ENCODE measurements around the gene DNAH17. TPM values are rescaled to one million over a fixed set of nuclear protein-coding genes. Genes with fewer than 3 reads are reported as not detected.

Gene DNAH17
- total and polyA plus RNA-seq, 9 donors, result 0.35 to 5.2 (median 2.0) TPM

DNA sequence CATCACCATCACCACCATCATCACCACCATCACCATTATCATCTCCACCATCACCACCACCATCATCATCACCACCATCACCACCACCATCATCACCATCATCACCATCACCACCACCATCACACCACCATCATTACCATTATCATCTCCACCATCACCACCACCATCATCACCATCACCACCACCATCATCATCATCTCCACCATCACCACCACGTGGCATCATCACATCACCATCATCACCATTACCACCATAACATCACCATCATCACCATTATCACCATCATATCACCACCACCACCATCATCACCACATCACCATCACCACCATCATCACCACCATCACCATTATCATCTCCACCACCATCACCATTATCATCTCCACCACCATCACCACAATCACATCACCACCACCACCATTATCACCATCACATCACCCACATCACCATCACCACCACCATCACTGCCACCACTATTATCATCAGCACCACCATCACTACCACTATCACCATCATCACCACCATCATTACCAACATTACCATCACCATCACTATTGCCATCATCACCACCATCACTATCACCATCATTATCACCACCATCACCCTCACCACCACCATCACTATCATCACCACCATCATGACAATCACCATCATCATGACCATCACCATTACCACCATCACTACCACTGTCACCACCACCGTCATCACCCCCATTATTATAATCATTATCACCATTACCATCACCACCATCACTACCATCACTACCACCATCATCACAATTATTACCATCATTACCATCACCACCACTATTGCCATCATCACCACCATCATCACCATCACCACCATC is 99.1 kb downstream of the DNAH17 start:
- Histone ChIP-seq H3K4me1 (ENCODE audit: control insufficient read depth, insufficient read depth, low read length) (no peaks in the 10 kb centered on the region), H3K36me3 (ENCODE audit: control insufficient read depth, insufficient read depth, low read length) (no peaks in the 10 kb centered on the region), H3K27ac (ENCODE audit: low read length) (no peak overlapping the region), H3K9me3 (replicated peaks; ENCODE audit: control insufficient read depth, low read depth, low read length) (no peaks in the 10 kb centered on the region), H3K27me3 (ENCODE audit: control insufficient read depth, insufficient read depth, low read length) (peaks cover 22% of the 10 kb centered on the region), H3K4me3 (ENCODE audit: low read length) (no peak overlapping the region)
- WGBS (ENCODE audit: insufficient coverage), result 95% methylated on average over 2 of the region's 2 CpGs
- DNase-seq, result no peak

DNA sequence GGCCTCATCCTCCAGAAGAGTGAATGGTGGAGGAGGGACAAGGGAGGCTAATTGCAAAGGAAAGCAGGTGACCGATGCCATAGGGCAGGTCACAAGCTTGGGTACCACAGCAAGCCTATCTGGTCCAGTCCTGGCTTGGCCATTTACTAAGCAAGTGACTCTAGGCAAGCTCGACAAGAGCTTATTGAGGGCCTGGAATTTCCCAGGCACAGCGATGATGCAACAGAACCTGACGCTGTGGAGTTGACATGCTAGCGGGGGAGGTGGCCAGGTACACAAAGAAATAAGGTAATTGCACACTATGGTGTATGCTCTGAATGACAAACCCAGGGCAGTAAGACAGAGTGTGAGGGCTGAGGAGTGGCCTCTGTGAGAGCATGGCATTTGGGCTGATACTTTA is 100.2 kb downstream of the DNAH17 start:
- WGBS (ENCODE audit: insufficient coverage), result 97% methylated on average over 5 of the region's 5 CpGs
- Histone ChIP-seq H3K4me1 (ENCODE audit: control insufficient read depth, insufficient read depth, low read length) (no peaks in the 10 kb centered on the region), H3K4me3 (ENCODE audit: low read length) (no peak overlapping the region), H3K36me3 (ENCODE audit: control insufficient read depth, insufficient read depth, low read length) (no peaks in the 10 kb centered on the region), H3K27me3 (ENCODE audit: control insufficient read depth, insufficient read depth, low read length) (peaks cover 15% of the 10 kb centered on the region), H3K27ac (ENCODE audit: low read length) (no peak overlapping the region), H3K9me3 (replicated peaks; ENCODE audit: control insufficient read depth, low read depth, low read length) (no peaks in the 10 kb centered on the region)
- DNase-seq, result no peak

DNA sequence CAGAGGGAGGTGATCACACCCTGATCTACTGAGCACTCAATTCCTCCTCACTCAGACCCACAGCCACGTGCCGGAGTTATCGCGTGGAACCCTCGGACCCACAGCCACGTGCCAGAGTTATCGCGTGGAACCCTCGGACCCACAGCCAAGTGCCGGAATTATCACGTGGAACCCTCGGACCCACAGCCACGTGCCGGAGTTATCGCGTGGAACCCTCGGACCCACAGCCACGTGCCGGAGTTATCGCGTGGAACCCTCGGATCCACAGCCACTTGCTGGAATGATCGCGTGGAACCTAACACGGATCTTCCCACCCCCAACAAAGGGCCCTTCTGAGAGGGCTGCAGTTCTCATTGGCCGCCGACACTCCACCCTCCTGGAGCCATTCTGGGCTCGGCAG is 101.0 kb downstream of the DNAH17 start:
- 92% methylated on average over 26 of the region's 28 CpGs for WGBS (ENCODE audit: insufficient coverage)
- Histone ChIP-seq H3K27me3 (ENCODE audit: control insufficient read depth, insufficient read depth, low read length) (peaks cover 15% of the 10 kb centered on the region), H3K27ac (ENCODE audit: low read length) (no peak overlapping the region)

DNA sequence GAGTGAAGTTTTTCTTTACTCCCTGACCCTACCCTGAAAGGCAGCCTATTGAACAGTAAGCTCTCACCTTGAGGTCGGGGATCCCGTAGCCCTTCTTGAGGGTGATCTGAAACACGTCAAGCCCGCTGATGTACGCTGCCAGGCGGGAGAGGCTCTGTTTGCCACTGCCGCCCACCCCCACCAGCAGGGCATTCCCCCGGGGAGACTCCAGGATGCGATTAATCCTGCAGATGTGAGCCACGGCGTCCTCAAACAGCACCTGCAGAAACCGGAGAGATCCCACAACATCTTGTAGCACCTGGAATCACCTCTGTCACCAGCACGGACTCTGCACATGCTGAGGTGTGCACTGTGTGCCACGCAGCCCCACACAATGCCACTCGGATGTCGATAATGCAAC is 102.0 kb downstream of the DNAH17 start:
- Histone ChIP-seq H3K4me3 (ENCODE audit: low read length) (no peak overlapping the region), H3K27me3 (ENCODE audit: control insufficient read depth, insufficient read depth, low read length) (peaks cover 15% of the 10 kb centered on the region), H3K27ac (ENCODE audit: low read length) (no peak overlapping the region), H3K4me1 (ENCODE audit: control insufficient read depth, insufficient read depth, low read length) (no peaks in the 10 kb centered on the region), H3K9me3 (replicated peaks; ENCODE audit: control insufficient read depth, low read depth, low read length) (no peaks in the 10 kb centered on the region), H3K36me3 (ENCODE audit: control insufficient read depth, insufficient read depth, low read length) (no peaks in the 10 kb centered on the region)
- DNase-seq, result no peak
- 52% methylated on average over 14 of the region's 16 CpGs for WGBS (ENCODE audit: insufficient coverage)

More for the DNA sequence above, 101.0 kb downstream of the DNAH17 start:
- Histone ChIP-seq H3K4me3 (ENCODE audit: low read length) (no peak overlapping the region), H3K4me1 (ENCODE audit: control insufficient read depth, insufficient read depth, low read length) (no peaks in the 10 kb centered on the region), H3K9me3 (replicated peaks; ENCODE audit: control insufficient read depth, low read depth, low read length) (no peaks in the 10 kb centered on the region), H3K36me3 (ENCODE audit: control insufficient read depth, insufficient read depth, low read length) (no peaks in the 10 kb centered on the region)
- no peak for DNase-seq

DNA sequence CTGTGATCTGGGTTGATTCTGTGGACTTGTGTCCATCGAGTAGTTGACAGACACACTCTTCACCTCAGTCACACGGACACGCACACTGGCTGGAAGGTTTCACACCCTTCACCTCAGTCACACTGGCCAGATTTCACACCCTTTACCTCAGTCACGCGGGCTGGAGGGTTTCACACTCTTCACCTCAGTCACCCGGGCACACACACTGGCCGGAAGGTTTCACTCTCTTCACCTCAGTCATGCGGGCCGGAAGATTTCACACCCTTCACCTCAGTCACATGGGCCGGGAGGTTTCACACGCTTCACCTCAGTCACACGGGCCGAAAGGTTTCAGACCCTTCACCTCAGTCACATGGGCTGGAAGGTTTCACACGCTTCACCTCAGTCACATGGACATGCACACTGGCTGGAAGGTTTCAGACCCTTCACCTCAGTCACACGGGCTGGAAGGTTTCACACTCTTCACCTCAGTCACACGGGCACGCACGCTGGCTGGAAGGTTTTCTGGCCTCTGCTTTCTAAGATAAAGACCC is 102.5 kb downstream of the DNAH17 start:
- no peak overlapping the region for H3K4me3 ChIP-seq (ENCODE audit: low read length)
- no peak overlapping the region for H3K27ac ChIP-seq (ENCODE audit: low read length)
- no peaks in the 10 kb centered on the region for H3K4me1 ChIP-seq (ENCODE audit: control insufficient read depth, insufficient read depth, low read length)
- no peaks in the 10 kb centered on the region for H3K36me3 ChIP-seq (ENCODE audit: control insufficient read depth, insufficient read depth, low read length)
- WGBS (ENCODE audit: insufficient coverage), result 50% methylated on average over 11 of the region's 18 CpGs
- no peak for DNase-seq
- no peaks in the 10 kb centered on the region for H3K9me3 ChIP-seq (replicated peaks; ENCODE audit: control insufficient read depth, low read depth, low read length)
- peaks cover 15% of the 10 kb centered on the region for H3K27me3 ChIP-seq (ENCODE audit: control insufficient read depth, insufficient read depth, low read length)

DNA sequence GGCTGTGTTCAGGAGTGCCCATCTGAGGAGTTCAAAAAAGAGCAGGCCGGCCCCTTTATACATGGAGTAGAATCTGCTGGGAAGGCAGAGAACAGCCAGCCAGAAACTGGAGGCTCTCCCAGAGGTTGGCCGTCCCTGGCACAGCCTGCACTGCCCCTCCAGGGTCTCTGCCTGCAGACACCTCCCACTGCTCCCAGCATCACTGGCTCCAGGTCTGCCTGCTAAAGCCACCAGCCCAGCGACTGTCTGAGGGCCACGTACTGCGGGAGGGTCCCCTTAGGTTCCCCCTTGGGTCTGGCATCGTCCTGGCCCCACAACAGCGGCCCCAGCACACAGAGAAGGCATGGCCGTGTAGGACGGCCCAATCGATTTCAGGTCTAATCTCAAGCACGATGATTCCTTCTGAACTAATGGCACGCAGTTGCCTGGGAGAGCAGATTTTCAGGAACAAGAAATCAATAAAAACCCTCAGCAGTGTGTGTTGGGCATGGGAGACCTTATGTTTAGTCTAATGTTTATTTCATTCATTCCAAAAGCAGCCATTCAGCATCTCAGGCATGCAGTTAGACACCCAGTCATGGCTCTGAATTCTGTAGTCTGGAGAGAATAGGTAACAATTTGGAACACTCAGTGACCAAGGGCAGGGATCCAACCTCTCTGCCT is 103.1 kb downstream of the DNAH17 start:
- H3K4me1 ChIP-seq (ENCODE audit: control insufficient read depth, insufficient read depth, low read length), result no peaks in the 10 kb centered on the region
- no peak overlapping the region for H3K4me3 ChIP-seq (ENCODE audit: low read length)
- H3K27ac ChIP-seq (ENCODE audit: low read length), result no peak overlapping the region
- no peaks in the 10 kb centered on the region for H3K9me3 ChIP-seq (replicated peaks; ENCODE audit: control insufficient read depth, low read depth, low read length)
- 68% methylated on average over 9 of the region's 12 CpGs for WGBS (ENCODE audit: insufficient coverage)
- H3K36me3 ChIP-seq (ENCODE audit: control insufficient read depth, insufficient read depth, low read length), result no peaks in the 10 kb centered on the region
- DNase-seq, result no peak
- peaks cover 15% of the 10 kb centered on the region for H3K27me3 ChIP-seq (ENCODE audit: control insufficient read depth, insufficient read depth, low read length)

DNA sequence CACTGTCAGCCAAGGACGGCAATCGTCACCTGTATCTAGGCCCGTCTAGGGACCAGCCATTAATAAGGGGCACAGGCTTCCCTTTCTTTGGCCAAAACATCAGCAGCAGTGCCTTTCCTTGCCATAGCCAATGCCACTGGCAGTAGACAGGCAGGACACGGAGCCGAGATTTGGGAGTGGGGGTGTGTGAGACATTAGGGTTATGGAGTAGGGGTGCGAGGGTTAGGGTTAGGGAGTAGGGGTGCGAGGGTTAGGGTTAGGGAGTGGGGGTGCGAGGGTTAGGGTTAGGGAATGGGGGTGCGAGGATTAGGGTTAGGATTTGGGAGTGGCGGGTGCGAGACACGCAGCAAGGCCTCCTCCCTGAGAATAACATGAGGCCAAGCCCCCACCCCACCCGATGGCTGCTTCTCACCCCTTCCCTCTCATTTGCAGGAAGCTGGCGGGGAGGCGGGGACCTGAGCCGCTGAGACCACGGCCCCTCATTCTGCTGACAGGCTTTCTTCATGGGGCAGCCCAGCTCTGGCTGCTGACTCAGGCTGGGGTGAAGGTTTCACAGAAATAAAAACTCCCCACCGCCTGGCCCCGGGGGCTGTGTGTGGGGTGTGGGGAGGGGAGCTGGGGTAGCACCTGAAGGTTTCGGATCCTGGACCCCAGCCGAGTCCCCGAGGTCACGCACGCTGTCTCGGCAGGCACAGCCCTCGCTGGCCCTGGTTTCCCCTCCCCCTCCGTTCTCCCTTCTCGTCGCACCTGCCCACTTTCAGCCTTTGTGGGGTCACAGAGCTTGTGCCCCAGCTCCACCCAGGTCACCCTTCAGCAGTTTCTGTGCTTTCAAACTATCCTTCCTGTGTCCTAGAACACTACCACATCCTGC is 104.9 kb downstream of the DNAH17 start:
- Histone ChIP-seq H3K4me1 (ENCODE audit: control insufficient read depth, insufficient read depth, low read length) (no peaks in the 10 kb centered on the region), H3K4me3 (ENCODE audit: low read length) (no peak overlapping the region), H3K9me3 (replicated peaks; ENCODE audit: control insufficient read depth, low read depth, low read length) (no peaks in the 10 kb centered on the region), H3K27ac (ENCODE audit: low read length) (no peak overlapping the region), H3K27me3 (ENCODE audit: control insufficient read depth, insufficient read depth, low read length) (peaks cover 15% of the 10 kb centered on the region), H3K36me3 (ENCODE audit: control insufficient read depth, insufficient read depth, low read length) (no peaks in the 10 kb centered on the region)
- WGBS (ENCODE audit: insufficient coverage), result 72% methylated on average over 13 of the region's 29 CpGs
- DNase-seq, result no peak

DNA sequence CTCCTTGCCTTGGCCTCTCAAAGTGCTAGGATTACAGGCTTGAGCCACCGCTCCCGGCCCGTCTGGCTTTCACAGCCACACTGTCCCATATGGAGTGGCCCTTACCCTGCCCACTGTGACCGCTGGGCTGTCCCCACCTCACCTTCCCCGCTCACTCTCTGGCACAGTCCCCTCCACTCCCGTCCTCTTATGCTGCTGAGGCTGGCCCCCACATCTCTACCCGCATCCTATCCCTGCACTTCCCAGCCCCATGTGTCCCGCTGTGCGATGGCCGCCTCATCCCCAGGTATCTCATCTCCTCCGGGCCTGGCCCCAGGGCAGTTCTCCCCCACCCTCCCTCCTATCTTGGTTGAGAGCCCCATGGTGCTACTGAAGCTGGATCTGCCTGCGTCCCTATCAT is 105.6 kb downstream of the DNAH17 start:
- H3K4me1 ChIP-seq (ENCODE audit: control insufficient read depth, insufficient read depth, low read length), result no peaks in the 10 kb centered on the region
- H3K4me3 ChIP-seq (ENCODE audit: low read length), result no peak overlapping the region
- no peak for DNase-seq
- H3K27me3 ChIP-seq (ENCODE audit: control insufficient read depth, insufficient read depth, low read length), result peaks cover 15% of the 10 kb centered on the region
- H3K36me3 ChIP-seq (ENCODE audit: control insufficient read depth, insufficient read depth, low read length), result no peaks in the 10 kb centered on the region
- WGBS (ENCODE audit: insufficient coverage), result 70% methylated on average over 12 of the region's 12 CpGs
- H3K27ac ChIP-seq (ENCODE audit: low read length), result no peak overlapping the region
- H3K9me3 ChIP-seq (replicated peaks; ENCODE audit: control insufficient read depth, low read depth, low read length), result no peaks in the 10 kb centered on the region

DNA sequence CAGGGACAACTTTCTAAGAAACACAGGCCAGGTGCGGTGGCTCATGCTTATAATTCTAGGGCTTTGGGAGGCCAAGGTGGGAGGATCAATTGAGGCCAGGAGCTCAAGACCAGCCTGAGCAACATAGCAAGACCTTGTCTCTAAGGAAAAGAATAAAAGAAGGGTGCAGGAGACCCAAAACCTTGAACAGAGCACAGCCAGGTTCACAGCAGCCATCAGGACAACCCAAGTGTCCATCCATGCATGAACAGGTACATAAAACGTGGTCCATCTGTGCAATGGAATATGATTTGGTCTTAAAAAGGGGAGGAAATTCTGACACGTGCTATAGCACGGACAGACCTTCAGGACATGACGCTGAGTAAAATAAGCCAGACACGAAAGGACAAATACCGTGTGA is 107.8 kb downstream of the DNAH17 start:
- H3K36me3 ChIP-seq (ENCODE audit: control insufficient read depth, insufficient read depth, low read length), result no peaks in the 10 kb centered on the region
- H3K4me3 ChIP-seq (ENCODE audit: low read length), result no peak overlapping the region
- H3K9me3 ChIP-seq (replicated peaks; ENCODE audit: control insufficient read depth, low read depth, low read length), result no peaks in the 10 kb centered on the region
- DNase-seq, result no peak
- WGBS (ENCODE audit: insufficient coverage), result 96% methylated on average over 7 of the region's 7 CpGs
- H3K27me3 ChIP-seq (ENCODE audit: control insufficient read depth, insufficient read depth, low read length), result peaks cover 7% of the 10 kb centered on the region
- H3K27ac ChIP-seq (ENCODE audit: low read length), result no peak overlapping the region
- H3K4me1 ChIP-seq (ENCODE audit: control insufficient read depth, insufficient read depth, low read length), result no peaks in the 10 kb centered on the region

DNA sequence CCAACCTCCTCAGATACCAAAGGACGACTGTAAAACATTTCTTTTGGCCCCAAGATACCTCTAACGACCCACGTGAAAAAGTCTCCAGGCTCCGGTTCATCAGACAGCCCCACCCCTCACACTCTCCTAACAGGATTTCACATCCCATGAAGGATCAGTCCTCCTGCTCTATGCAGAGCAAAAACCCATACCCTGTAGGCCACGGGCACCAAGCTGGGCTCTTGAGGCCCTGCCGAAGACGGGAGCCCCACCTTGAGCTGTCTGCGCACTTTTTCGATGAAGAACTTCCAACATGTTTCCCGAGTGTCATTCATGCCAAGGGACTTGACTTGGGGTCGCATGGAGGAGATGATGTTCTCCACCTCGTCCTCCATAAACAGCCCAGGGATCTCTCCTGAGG is 108.8 kb downstream of the DNAH17 start:
- no peak for DNase-seq
- Histone ChIP-seq H3K27me3 (ENCODE audit: control insufficient read depth, insufficient read depth, low read length) (no peaks in the 10 kb centered on the region), H3K9me3 (replicated peaks; ENCODE audit: control insufficient read depth, low read depth, low read length) (no peaks in the 10 kb centered on the region), H3K4me3 (ENCODE audit: low read length) (no peak overlapping the region), H3K27ac (ENCODE audit: low read length) (no peak overlapping the region), H3K4me1 (ENCODE audit: control insufficient read depth, insufficient read depth, low read length) (no peaks in the 10 kb centered on the region), H3K36me3 (ENCODE audit: control insufficient read depth, insufficient read depth, low read length) (no peaks in the 10 kb centered on the region)
- WGBS (ENCODE audit: insufficient coverage), result 72% methylated on average over 11 of the region's 12 CpGs
